ENCODE measurements around the gene CASKIN1.

DNA sequence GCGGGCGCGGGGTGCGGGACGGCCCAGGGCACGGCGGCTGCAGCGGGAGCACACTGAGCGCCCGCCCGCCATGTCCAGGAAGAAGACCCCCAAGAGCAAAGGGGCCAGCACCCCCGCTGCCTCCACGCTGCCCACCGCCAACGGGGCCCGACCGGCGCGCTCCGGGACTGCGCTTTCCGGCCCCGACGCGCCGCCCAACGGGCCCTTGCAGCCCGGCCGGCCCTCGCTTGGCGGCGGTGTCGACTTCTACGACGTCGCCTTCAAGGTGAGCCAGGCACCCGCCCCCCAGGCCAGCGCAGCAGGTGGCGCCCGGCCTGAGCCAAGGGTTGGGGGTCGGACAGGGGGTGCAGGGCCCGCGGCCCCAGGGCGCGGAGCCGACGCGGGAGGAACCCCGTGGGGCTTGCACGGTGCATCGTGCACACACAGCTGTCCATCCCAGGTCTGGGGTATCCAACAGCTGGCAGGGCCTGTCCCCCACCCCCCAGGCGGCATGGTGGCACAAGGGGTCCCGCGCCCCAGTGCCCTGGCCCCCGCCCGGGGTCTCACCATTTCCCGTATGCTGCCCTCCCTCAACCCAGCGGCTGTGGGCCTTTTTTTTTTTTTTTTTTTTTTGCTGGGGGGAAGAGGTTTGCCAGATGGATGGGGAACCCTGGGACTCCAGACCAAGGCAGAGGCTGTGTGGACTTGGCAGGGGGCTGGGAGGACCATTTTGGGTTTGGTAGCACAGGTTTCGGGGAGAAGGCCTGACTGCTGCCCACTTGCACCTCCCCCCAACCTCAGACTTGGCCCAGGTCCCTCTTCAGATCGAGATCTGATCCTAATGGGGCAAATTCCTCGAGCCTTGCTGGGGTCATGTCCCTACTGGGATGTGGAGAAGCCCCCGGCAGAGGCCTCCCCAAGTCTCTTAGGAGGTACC lies 47.4 kb downstream of the CASKIN1 start:
- TF ChIP-seq CTCF (IDR thresholded peaks at IDR 0.05; ENCODE audit: borderline replicate concordance, extremely low read depth, low read length, poor library complexity, severe bottlenecking), result no peak
- TF ChIP-seq EZH2 (IDR thresholded peaks at IDR 0.05; ENCODE audit: borderline replicate concordance, low read depth, low read length, severe bottlenecking), result no peak

All from DND-41 (cell line).